ENCODE data around the gene TEX22. TPM values are rescaled to one million over a fixed set of nuclear protein-coding genes. Genes with fewer than 3 reads are reported as not detected.

The TEX22 gene
- polyA plus RNA-seq, 1 experiment: 0.05 TPM

DNA sequence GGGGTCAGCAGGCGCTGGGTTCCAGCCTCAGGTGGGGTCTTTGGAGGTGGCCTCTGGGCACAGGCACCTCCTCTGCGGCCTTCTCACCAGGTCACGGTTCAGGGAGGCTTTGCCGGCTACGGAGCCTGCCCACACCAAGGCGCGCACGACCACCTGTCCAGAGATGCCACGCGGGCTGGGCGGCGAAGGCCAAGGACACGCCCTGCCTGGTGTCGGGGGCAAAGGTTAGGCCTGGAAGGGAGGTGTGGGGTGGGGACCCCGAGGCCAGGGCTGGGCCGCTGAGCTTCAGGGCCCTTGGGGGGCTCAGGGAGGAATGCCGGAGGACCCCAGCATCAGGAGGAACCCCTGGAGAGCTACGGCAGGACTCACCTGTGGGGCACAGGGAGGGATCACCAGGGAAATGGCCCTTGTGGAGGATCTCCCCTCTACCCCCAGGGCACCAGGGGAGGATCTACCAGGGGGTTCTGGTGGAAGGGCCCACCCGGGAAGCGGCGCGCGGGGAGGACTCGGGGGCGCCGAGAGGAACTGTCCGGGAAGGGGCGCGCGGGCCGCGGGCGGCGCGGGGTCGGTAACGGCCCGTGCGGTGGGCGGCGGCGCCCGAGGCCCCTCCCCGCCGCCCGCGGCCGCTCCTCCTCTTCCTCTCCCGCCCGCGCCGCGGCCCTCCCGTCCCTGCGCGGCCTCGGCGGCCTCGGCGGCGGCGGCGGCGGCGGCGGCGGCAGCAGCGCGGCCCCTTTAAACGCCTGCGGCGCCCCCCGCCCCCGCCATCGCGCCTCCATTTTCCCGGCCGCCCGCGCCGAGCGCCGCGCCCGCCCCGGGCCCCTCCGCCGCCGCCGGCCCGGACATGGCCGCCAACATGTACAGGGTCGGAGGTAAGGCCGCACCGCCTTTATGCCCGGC lies 21.1 kb downstream of the TEX22 start, which contains the start of gene MTA1:
MTA1 (plus strand) TSS at position 633 of the 897 bp plus-strand sequence; CDS start at position 842, 209 bp downstream.
- Histone ChIP-seq H3K9me3 (ENCODE audit: control insufficient read depth, insufficient read depth, low read length) (no peaks in the 10 kb centered on the region; the same call in 1 of the 2 replicates), H3K27ac (ENCODE audit: low read depth, low read length) (peak within 1 kb of the TSS; percentile 11), H3K4me3 (ENCODE audit: low read depth, low read length) (peak within 1 kb of the TSS; percentile 80), H3K27me3 (ENCODE audit: control insufficient read depth, insufficient read depth, low read length) (no peaks in the 10 kb centered on the region)
- CTCF ChIA-PET: interaction anchor here (1.3 to 1.4 kb wide), 2 partner anchors 49 to 61 kb away, joined by 4 to 5 read pairs; no protein-coding TSS in a partner anchor
- POLR2A ChIA-PET: no interaction called here
- no peak for DNase-seq (ENCODE audit: low read depth, low spot score)
- no peak for TF ChIP-seq CTCF (IDR thresholded peaks at IDR 0.05; ENCODE audit: low read depth, low read length)

DNA sequence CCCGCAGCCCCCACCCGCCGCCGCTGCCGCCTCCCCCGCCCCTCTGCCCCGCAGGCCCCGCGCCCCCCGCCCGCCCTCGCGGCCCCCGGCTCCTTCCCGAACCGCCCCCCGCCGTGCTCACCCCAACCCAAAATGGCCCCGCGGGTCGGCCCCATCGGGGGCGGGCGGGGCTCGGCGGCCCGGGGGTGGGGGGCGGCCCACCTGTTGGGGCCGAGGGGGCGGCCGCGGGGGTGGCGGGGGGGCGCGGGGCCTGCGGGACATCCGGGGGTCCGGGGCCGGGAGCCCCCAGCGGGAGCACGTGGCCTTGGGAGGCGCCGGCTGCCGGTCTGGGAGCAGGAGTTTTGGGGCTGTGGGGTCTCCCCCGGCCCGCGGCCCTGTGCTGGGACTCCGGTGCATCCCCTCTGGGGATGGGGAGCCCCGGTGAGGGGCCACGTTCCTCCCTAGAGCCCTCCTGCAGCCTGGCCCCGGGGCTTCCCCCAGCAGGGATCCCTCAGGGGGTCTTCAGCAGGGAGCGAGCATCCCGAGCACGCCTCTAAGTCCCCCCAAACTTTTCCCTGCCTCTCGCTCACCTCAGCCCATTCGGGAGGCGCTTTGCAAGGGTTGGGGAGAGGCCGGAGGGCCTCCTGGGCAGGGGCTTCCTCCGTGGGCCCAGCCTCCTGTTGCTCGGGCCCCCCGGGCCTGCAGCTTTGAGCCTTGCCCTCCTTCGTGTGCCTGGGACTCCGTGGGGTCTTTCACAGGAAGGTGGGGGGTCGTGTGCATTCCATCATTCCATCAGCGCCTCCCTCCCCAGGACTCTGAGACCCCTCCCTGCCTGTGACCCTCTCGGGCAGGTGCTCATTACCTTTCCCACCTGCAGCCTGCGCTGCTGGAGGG lies 22.0 kb downstream of the TEX22 start:
- no peaks in the 10 kb centered on the region for H3K27me3 ChIP-seq (ENCODE audit: control insufficient read depth, insufficient read depth, low read length)
- TF ChIP-seq CTCF (IDR thresholded peaks at IDR 0.05; ENCODE audit: low read depth, low read length): no peak
- H3K4me3 ChIP-seq (ENCODE audit: low read depth, low read length): peak overlapping the region; percentile 80
- no peak overlapping the region for H3K27ac ChIP-seq (ENCODE audit: low read depth, low read length)
- POLR2A ChIA-PET: no interaction called here
- CTCF ChIA-PET: no interaction called here
- no peaks in the 10 kb centered on the region; the same call in 1 of the 2 replicates for H3K9me3 ChIP-seq (ENCODE audit: control insufficient read depth, insufficient read depth, low read length)
- no peak for DNase-seq (ENCODE audit: low read depth, low spot score)

DNA sequence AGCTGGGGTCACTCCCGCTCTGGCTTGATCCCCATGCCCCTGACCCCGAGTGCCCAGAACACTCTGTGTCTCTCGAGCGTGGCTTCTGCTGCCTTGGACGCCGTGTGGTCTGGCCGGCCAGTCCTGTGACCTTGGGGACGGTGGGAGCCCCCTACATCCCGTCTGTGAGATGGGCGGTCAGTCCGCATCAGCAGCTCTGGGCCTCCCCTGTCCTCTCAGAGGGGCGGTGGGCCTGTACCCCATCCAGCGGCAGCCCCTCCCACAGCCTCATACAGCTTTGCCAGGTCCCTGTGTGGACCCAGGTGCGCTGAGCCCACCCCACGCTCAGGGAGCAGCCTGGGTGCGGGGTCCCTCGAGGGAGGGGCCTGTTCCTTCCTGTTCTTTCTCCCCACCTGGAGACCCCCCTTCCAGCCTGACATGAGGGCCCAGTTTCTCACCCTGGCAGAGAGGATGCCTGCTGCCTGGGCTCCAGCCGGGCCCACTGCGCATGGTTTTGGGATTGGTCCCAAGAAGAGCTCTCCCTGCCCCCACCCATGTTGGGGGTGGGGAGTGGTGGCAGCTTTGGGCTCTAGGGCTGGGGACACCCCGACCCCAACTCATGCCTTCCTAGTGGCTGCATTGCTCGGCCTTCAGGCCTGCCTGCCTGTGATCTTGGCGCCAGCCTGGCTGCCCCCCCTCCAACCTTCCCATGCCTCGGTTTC lies 22.8 kb downstream of the TEX22 start:
- Histone ChIP-seq H3K4me3 (ENCODE audit: low read depth, low read length) (peak overlapping the region; percentile 80), H3K27ac (ENCODE audit: low read depth, low read length) (peak overlapping the region; percentile 31), H3K9me3 (ENCODE audit: control insufficient read depth, insufficient read depth, low read length) (no peaks in the 10 kb centered on the region; the same call in 1 of the 2 replicates), H3K27me3 (ENCODE audit: control insufficient read depth, insufficient read depth, low read length) (no peaks in the 10 kb centered on the region)
- ChIA-PET CTCF (no interaction called here), POLR2A (no interaction called here)
- no peak for TF ChIP-seq CTCF (IDR thresholded peaks at IDR 0.05; ENCODE audit: low read depth, low read length)
- DNase-seq (ENCODE audit: low read depth, low spot score): no peak

DNA sequence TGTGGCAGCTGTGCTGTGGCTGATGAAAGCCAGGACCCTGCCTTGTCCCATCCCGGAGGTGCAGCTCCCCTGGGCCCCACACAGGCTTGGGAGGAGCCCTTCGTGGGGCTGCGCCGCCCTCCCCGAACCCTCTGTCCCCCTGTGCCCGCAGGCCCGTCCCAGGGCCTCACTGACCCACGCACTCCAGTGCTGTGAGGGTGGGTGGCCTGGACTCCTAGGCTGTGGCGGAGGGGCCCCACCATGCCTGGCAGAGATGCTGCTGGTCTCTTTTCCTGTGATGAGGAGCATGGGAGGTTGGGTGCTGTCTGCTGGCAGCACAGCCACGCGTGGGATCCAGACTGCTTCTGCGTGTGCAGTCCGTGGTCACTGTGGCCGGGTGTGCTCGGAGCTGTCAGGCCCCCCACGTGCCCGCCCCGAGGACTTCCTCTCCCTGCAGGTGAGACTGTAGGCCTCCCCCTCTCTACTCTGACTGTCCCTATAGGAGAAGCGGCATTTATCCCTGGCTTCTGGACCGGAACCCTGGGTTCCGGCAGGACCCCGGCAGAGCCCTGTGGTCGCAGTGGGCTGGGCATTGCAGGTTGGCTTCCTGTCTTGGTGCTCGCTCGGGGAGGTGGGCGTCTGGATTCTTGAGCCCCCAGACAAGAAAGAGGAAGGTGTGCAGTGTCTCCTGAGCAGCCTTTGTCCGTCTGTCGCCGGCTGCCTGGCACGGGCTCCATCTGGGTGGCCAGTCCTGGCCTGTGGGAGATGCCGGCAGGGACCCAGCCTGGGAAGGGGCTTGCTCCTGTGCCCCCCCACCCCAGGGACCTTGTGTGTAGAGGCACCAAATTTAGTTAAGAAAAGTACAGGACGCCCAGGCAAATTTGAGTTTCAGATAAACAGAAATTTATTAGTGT lies 23.6 kb downstream of the TEX22 start:
- POLR2A ChIA-PET: no interaction called here

More for the DNA sequence above, 23.6 kb downstream of the TEX22 start:
- no peak for DNase-seq (ENCODE audit: low read depth, low spot score)
- TF ChIP-seq CTCF (IDR thresholded peaks at IDR 0.05; ENCODE audit: low read depth, low read length): no peak
- CTCF ChIA-PET: no interaction called here
- peaks cover 8% of the 10 kb centered on the region for H3K9me3 ChIP-seq (ENCODE audit: control insufficient read depth, insufficient read depth, low read length)
- H3K27me3 ChIP-seq (ENCODE audit: control insufficient read depth, insufficient read depth, low read length): no peaks in the 10 kb centered on the region
- H3K27ac ChIP-seq (ENCODE audit: low read depth, low read length): no peak overlapping the region
- peak overlapping the region; percentile 80 for H3K4me3 ChIP-seq (ENCODE audit: low read depth, low read length)
